ENCODE measurements around the gene IFT81.
A peak's percentile ranks its signal among the peaks of the same experiment; 100 is the strongest.

DNA sequence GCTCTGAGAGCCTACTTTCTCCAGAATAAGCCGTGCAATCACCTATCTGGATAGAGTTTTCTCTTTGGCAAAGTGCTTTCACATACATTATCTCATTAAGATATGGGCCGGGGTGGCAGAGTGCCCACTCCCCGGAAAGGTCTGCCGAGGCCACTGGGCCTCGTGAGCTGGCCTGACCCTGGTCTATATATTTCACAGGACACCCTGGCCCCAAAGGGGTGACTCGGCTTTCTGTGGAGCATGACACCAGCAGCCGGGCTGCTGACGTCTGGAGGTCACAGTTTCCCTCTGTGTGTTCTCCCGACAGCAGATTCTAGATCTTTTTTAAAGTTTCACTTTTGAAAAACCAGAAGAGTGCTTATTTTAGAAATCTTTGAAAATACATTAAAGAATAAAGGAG is 129.0 kb downstream of the IFT81 start:
- TF ChIP-seq, protein P1, sequence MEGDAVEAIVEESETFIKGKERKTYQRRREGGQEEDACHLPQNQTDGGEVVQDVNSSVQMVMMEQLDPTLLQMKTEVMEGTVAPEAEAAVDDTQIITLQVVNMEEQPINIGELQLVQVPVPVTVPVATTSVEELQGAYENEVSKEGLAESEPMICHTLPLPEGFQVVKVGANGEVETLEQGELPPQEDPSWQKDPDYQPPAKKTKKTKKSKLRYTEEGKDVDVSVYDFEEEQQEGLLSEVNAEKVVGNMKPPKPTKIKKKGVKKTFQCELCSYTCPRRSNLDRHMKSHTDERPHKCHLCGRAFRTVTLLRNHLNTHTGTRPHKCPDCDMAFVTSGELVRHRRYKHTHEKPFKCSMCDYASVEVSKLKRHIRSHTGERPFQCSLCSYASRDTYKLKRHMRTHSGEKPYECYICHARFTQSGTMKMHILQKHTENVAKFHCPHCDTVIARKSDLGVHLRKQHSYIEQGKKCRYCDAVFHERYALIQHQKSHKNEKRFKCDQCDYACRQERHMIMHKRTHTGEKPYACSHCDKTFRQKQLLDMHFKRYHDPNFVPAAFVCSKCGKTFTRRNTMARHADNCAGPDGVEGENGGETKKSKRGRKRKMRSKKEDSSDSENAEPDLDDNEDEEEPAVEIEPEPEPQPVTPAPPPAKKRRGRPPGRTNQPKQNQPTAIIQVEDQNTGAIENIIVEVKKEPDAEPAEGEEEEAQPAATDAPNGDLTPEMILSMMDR (IDR thresholded peaks at IDR 0.05) = no peak
- TF ChIP-seq POLR2AphosphoS5 (IDR thresholded peaks at IDR 0.05) = peak in 1 of 3 donors; percentile 5
- TF ChIP-seq EP300 (IDR thresholded peaks at IDR 0.05) = no peak
- TF ChIP-seq POLR2A (IDR thresholded peaks at IDR 0.05) = no peak

Measured in stomach (tissue), 4 donors.